HG02642 (cell line): ENCODE measurements around the gene CLSTN2.

Experiments used
- ATAC-seq: cut with Tn5 transposase; IDR thresholded peaks from one replicate; pipeline ENCODE4 v1.9.1; 2021; ENCODE audit warnings: mild to moderate bottlenecking; ENCODE audit not compliant: unreplicated experiment, poor library complexity

Gene CLSTN2

GRCh38 chr3:140258222-140258724 is 323.3 kb downstream of the CLSTN2 start:
- ATAC-seq: no peak

- no peak for ATAC-seq
Observed at GRCh38 chr3:140265302-140265701, 330.3 kb downstream of the CLSTN2 start.

GRCh38 chr3:140268103-140268502 is 333.1 kb downstream of the CLSTN2 start:
- ATAC-seq: no peak

GRCh38 chr3:140268610-140269009 is 333.6 kb downstream of the CLSTN2 start:
- ATAC-seq: no peak

GRCh38 chr3:140270329-140270728 is 335.3 kb downstream of the CLSTN2 start:
- ATAC-seq: no peak

- ATAC-seq: no peak
Observed at GRCh38 chr3:140273542-140274195, 338.7 kb downstream of the CLSTN2 start.

- no peak for ATAC-seq
Observed at GRCh38 chr3:140274429-140274828, 339.4 kb downstream of the CLSTN2 start.

GRCh38 chr3:140276703-140277102 is 341.7 kb downstream of the CLSTN2 start:
- no peak for ATAC-seq

- no peak for ATAC-seq
Observed at GRCh38 chr3:140277886-140278285, 342.9 kb downstream of the CLSTN2 start.

- ATAC-seq: no peak
Observed at GRCh38 chr3:140284372-140284771, 349.4 kb downstream of the CLSTN2 start.

- no peak for ATAC-seq
Observed at GRCh38 chr3:140285380-140285779, 350.4 kb downstream of the CLSTN2 start.

- ATAC-seq: no peak
Observed at GRCh38 chr3:140288595-140288994, 353.6 kb downstream of the CLSTN2 start.

GRCh38 chr3:140290105-140290504 is 355.1 kb downstream of the CLSTN2 start:
- ATAC-seq: no peak

GRCh38 chr3:140292170-140292569 is 357.2 kb downstream of the CLSTN2 start:
- ATAC-seq: no peak

GRCh38 chr3:140292684-140293083 is 357.7 kb downstream of the CLSTN2 start:
- ATAC-seq: no peak

GRCh38 chr3:140294058-140294457 is 359.1 kb downstream of the CLSTN2 start:
- ATAC-seq: no peak

- no peak for ATAC-seq
Observed at GRCh38 chr3:140296796-140297352, 361.9 kb downstream of the CLSTN2 start.

GRCh38 chr3:140298043-140298442 is 363.1 kb downstream of the CLSTN2 start:
- no peak for ATAC-seq

- no peak for ATAC-seq
Observed at GRCh38 chr3:140298569-140299070, 363.6 kb downstream of the CLSTN2 start.

GRCh38 chr3:140303875-140304274 is 368.9 kb downstream of the CLSTN2 start:
- no peak for ATAC-seq

- no peak for ATAC-seq
Observed at GRCh38 chr3:140308535-140308934, 373.6 kb downstream of the CLSTN2 start.

GRCh38 chr3:140311428-140311827 is 376.4 kb downstream of the CLSTN2 start:
- ATAC-seq: no peak
